Measurements from ENCODE around the gene UNC5B. TPM values are rescaled to one million over a fixed set of nuclear protein-coding genes. Genes with fewer than 3 reads are reported as not detected.

The UNC5B gene
- total and polyA plus RNA-seq, 11 donors, result 4.8 to 22.8 (median 10.1) TPM

GRCh38 chr10:71314694-71315225, 102.4 kb downstream of the UNC5B start:
- WGBS, 4 donors, result 52 to 56% (median 55%) methylated on average over 10 to 11 of the region's 11 CpGs
- TF ChIP-seq CTCF (IDR thresholded peaks at IDR 0.05), result no peak
- no peak for TF ChIP-seq POLR2A (IDR thresholded peaks at IDR 0.05)
- Histone ChIP-seq H3K4me1 (peaks cover 0 to 37% (median 20%) of the 10 kb centered on the region in 12 donors), H3K27me3 (no peaks in the 10 kb centered on the region), H3K9me3 (peaks cover 0 to 3% (median 0%) of the 10 kb centered on the region in 12 donors), H3K27ac (no peak overlapping the region), H3K36me3 (no peaks in the 10 kb centered on the region), H3K4me3 (peak overlapping the region in 4 of 12 donors; percentile 14 to 36 (median 21))
- DNase-seq (no peak), ATAC-seq (no peak)
- intact Hi-C loops (cut with DNase I), result loop anchor here (1.0 to 10.0 kb wide), 19 partner anchors 63 to 730 kb away; no protein-coding TSS in a partner anchor

- Histone ChIP-seq H3K27ac (no peak overlapping the region), H3K4me1 (peaks cover 0 to 46% (median 22%) of the 10 kb centered on the region in 12 donors), H3K27me3 (no peaks in the 10 kb centered on the region), H3K4me3 (no peak overlapping the region), H3K9me3 (peaks cover 0 to 3% (median 0%) of the 10 kb centered on the region in 12 donors), H3K36me3 (no peaks in the 10 kb centered on the region)
- TF ChIP-seq POLR2A (IDR thresholded peaks at IDR 0.05) (no peak), CTCF (IDR thresholded peaks at IDR 0.05) (no peak)
- ATAC-seq (no peak), DNase-seq (no peak)
- intact Hi-C loops (cut with DNase I), result loop anchor here (2.0 to 10.0 kb wide), 16 partner anchors 61 to 729 kb away; no protein-coding TSS in a partner anchor
- 81 to 88% (median 84%) methylated on average over 3 of the region's 3 CpGs for WGBS, 4 donors
Measured at GRCh38 chr10:71316056-71316785, 103.9 kb downstream of the UNC5B start.

DNA sequence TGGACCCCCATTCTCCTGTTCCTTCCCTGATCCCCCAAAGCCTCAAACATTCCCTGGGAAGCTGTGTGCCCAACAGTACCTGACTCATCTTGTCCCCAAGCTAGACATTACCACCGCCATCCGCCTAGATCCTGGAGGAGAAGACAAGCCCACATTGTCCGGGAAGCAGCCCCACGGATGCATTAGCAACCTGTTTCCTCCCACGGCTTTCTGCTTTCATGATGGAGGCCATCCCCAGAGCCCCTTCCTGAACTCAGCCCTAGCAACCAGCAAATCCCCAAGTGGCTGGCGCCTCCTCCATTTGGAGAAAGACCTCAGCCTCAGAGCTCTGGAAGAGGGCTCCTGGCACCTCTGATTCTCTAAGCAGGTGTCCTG, 104.4 kb downstream of the UNC5B start:
- 75 to 80% (median 76%) methylated on average over 6 of the region's 6 CpGs for WGBS, 4 donors
- H3K36me3 ChIP-seq, result no peaks in the 10 kb centered on the region
- peaks cover 0 to 3% (median 0%) of the 10 kb centered on the region in 12 donors for H3K9me3 ChIP-seq
- ATAC-seq (no peak), DNase-seq (no peak)
- H3K4me1 ChIP-seq, result peaks cover 0 to 46% (median 22%) of the 10 kb centered on the region in 12 donors
- H3K4me3 ChIP-seq, result no peak overlapping the region
- no peak for TF ChIP-seq POLR2A (IDR thresholded peaks at IDR 0.05)
- TF ChIP-seq CTCF (IDR thresholded peaks at IDR 0.05), result no peak
- no peak overlapping the region for H3K27ac ChIP-seq
- no peaks in the 10 kb centered on the region for H3K27me3 ChIP-seq
- intact Hi-C loops (cut with DNase I), result loop anchor here (2.0 to 10.0 kb wide), 16 partner anchors 61 to 728 kb away; no protein-coding TSS in a partner anchor

GRCh38 chr10:71317739-71318138, 105.4 kb downstream of the UNC5B start:
- no peak for DNase-seq
- intact Hi-C loops (cut with DNase I), result loop anchor here (2.0 to 10.0 kb wide), 17 partner anchors 59 to 727 kb away; no protein-coding TSS in a partner anchor
- no peaks in the 10 kb centered on the region for H3K27me3 ChIP-seq
- peaks cover 0 to 2% (median 0%) of the 10 kb centered on the region in 9 donors for H3K36me3 ChIP-seq
- 74 to 86% (median 81%) methylated on average over 5 to 6 of the region's 6 CpGs for WGBS, 4 donors
- H3K4me3 ChIP-seq, result no peak overlapping the region
- no peak for ATAC-seq
- TF ChIP-seq CTCF (IDR thresholded peaks at IDR 0.05) (no peak), POLR2A (IDR thresholded peaks at IDR 0.05) (no peak)
- H3K9me3 ChIP-seq, result no peaks in the 10 kb centered on the region
- H3K27ac ChIP-seq, result no peak overlapping the region
- peaks cover 0 to 45% (median 22%) of the 10 kb centered on the region in 12 donors for H3K4me1 ChIP-seq
